Loucy (cell line): ENCODE results near the gene MAPK6.
"Not testable (repeated sequence)": the region's sequence is repeated elsewhere in the genome, so short reads cannot be mapped to it uniquely, and the experiment has no call there.

Source experiments
- H2AFZ ChIP-seq: fragments of 200-600 bp; sonication (generic); 2 replicates; pipeline ENCODE4 v1.6.0; 2016; ENCODE audit warnings: antibody characterized with exemption, mild to moderate bottlenecking, low read length, moderate library complexity
- H3F3A ChIP-seq: fragments of 200-600 bp; 2 replicates; pipeline ENCODE4 v1.6.0; 2016; ENCODE audit warnings: antibody characterized with exemption, low read depth, mild to moderate bottlenecking
- H3K27me3 ChIP-seq: fragments of 200-600 bp; sonication (generic); 2 replicates; pipeline ENCODE4 v1.6.1; 2014; ENCODE audit warnings: low read length, mild to moderate bottlenecking; ENCODE audit not compliant: insufficient read depth, poor library complexity, severe bottlenecking
- H3K36me3 ChIP-seq: fragments of 200-600 bp; sonication (generic); 2 replicates; pipeline ENCODE4 v1.6.1; 2016; ENCODE audit warnings: low read length; ENCODE audit not compliant: insufficient read depth
- H3K4me1 ChIP-seq: fragments of 200-600 bp; sonication (generic); 2 replicates; pipeline ENCODE4 v1.5.1; 2014; ENCODE audit warnings: low read length, mild to moderate bottlenecking; ENCODE audit not compliant: insufficient read depth, poor library complexity, severe bottlenecking
- H3K4me2 ChIP-seq: fragments of 200-600 bp; sonication (generic); 2 replicates; pipeline ENCODE4 v1.6.0; 2014; ENCODE audit warnings: antibody characterized with exemption, low read length, low read depth, mild to moderate bottlenecking; ENCODE audit not compliant: poor library complexity, severe bottlenecking
- H3K4me3 ChIP-seq: fragments of 200-600 bp; sonication (generic); 2 replicates; pipeline ENCODE4 v1.5.1; 2014; ENCODE audit warnings: low read length, mild to moderate bottlenecking, mixed read lengths; ENCODE audit not compliant: poor library complexity, severe bottlenecking
- H3K79me2 ChIP-seq: fragments of 200-600 bp; sonication (generic); 2 replicates; pipeline ENCODE4 v1.6.1; 2014; ENCODE audit warnings: low read length; ENCODE audit not compliant: insufficient read depth
- H3K9ac ChIP-seq: fragments of 200-600 bp; sonication (generic); 2 replicates; pipeline ENCODE4 v1.6.0; 2014; ENCODE audit warnings: mild to moderate bottlenecking, low read depth, low read length, moderate library complexity; ENCODE audit not compliant: poor library complexity, severe bottlenecking
- H3K9me2 ChIP-seq: fragments of 200-600 bp; sonication (generic); replicated peaks from 2 replicates; pipeline ENCODE4 v1.6.1; 2016; ENCODE audit warnings: low read depth, low read length, mixed read lengths
- H3K9me3 ChIP-seq: fragments of 200-600 bp; sonication (generic); 2 replicates; pipeline ENCODE4 v1.6.1; 2014; ENCODE audit warnings: mild to moderate bottlenecking, antibody characterized with exemption, low read length, low read depth; ENCODE audit not compliant: insufficient read depth
- H4K20me1 ChIP-seq: fragments of 200-600 bp; sonication (generic); 2 replicates; pipeline ENCODE4 v1.6.0; 2014; ENCODE audit warnings: antibody characterized with exemption, low read length, mild to moderate bottlenecking; ENCODE audit not compliant: insufficient read depth, poor library complexity, severe bottlenecking
- CTCF ChIP-seq: fragments of 200-600 bp; sonication (generic); conservative IDR thresholded peaks from 2 replicates; pipeline ENCODE4 v1.5.1; 2014; ENCODE audit warnings: mild to moderate bottlenecking, antibody characterized with exemption, low read length
- EZH2phosphoT487 ChIP-seq: fragments of 200-600 bp; IDR thresholded peaks from 2 replicates; pipeline ENCODE4 v1.6.1; 2018; ENCODE audit warnings: antibody characterized with exemption, mild to moderate bottlenecking, moderate library complexity, borderline replicate concordance

The MAPK6 gene

GRCh38 chr15:52052066-52052935 lies 33.3 kb downstream of the MAPK6 start:
- H3K27me3 ChIP-seq: no peaks in the 10 kb centered on the region
- H3K9me3 ChIP-seq: no peaks in the 10 kb centered on the region; the same call in 1 of the 2 replicates
- H3K79me2 ChIP-seq: peaks cover 38% of the 10 kb centered on the region
- no peak overlapping the region for H3K4me3 ChIP-seq
- TF ChIP-seq EZH2phosphoT487 (no peak), CTCF (no peak)
- H3K36me3 ChIP-seq: peaks cover 79% of the 10 kb centered on the region; the same call in 1 of the 2 replicates
- no peaks in the 10 kb centered on the region for H3F3A ChIP-seq
- peaks cover under 1% of the 10 kb centered on the region for H3K4me1 ChIP-seq
- no peaks in the 10 kb centered on the region for H3K9me2 ChIP-seq
- no peak overlapping the region for H3K4me2 ChIP-seq
- H2AFZ ChIP-seq: no peak overlapping the region
- no peak overlapping the region for H3K9ac ChIP-seq
- no peaks in the 10 kb centered on the region for H4K20me1 ChIP-seq

- H4K20me1 ChIP-seq: no peaks in the 10 kb centered on the region
- H3K9me2 ChIP-seq: no peaks in the 10 kb centered on the region
- TF ChIP-seq EZH2phosphoT487: no peak
- no peak for TF ChIP-seq CTCF
- H2AFZ ChIP-seq: no peak overlapping the region
- H3K4me2 ChIP-seq: no peak overlapping the region
- H3K4me3 ChIP-seq: no peak overlapping the region
- H3F3A ChIP-seq: no peaks in the 10 kb centered on the region
- H3K9ac ChIP-seq: no peak overlapping the region
- no peaks in the 10 kb centered on the region for H3K27me3 ChIP-seq
- no peaks in the 10 kb centered on the region for H3K4me1 ChIP-seq
- H3K79me2 ChIP-seq: peaks cover 18% of the 10 kb centered on the region; the same call in 1 of the 2 replicates
- H3K36me3 ChIP-seq: peaks cover 92% of the 10 kb centered on the region
- no peaks in the 10 kb centered on the region; the same call in 1 of the 2 replicates for H3K9me3 ChIP-seq
Observed at GRCh38 chr15:52054381-52054780, 35.4 kb downstream of the MAPK6 start.

GRCh38 chr15:52054858-52055257 lies 35.8 kb downstream of the MAPK6 start:
- not testable (repeated sequence) for H3K4me3 ChIP-seq, H3K9ac ChIP-seq, H3K4me2 ChIP-seq, H4K20me1 ChIP-seq, H3K9me3 ChIP-seq, H3K4me1 ChIP-seq, H3F3A ChIP-seq, H2AFZ ChIP-seq, H3K9me2 ChIP-seq, H3K27me3 ChIP-seq
- Histone ChIP-seq H3K79me2 (peaks cover 13% of the 10 kb centered on the region; the same call in 1 of the 2 replicates), H3K36me3 (peaks cover 92% of the 10 kb centered on the region)

GRCh38 chr15:52056001-52056400 lies 37.0 kb downstream of the MAPK6 start:
- no peaks in the 10 kb centered on the region for H3K4me1 ChIP-seq
- H3F3A ChIP-seq: no peaks in the 10 kb centered on the region
- H3K9me2 ChIP-seq: no peaks in the 10 kb centered on the region
- H3K9me3 ChIP-seq: no peaks in the 10 kb centered on the region; the same call in 1 of the 2 replicates
- TF ChIP-seq CTCF: no peak
- no peak for TF ChIP-seq EZH2phosphoT487
- H3K79me2 ChIP-seq: peaks cover 12% of the 10 kb centered on the region; the same call in 1 of the 2 replicates
- no peak overlapping the region for H3K4me3 ChIP-seq
- no peak overlapping the region for H3K9ac ChIP-seq
- H2AFZ ChIP-seq: no peak overlapping the region
- H3K27me3 ChIP-seq: no peaks in the 10 kb centered on the region
- peaks cover 92% of the 10 kb centered on the region for H3K36me3 ChIP-seq
- H4K20me1 ChIP-seq: no peaks in the 10 kb centered on the region
- no peak overlapping the region for H3K4me2 ChIP-seq
